ENCODE data around the gene OR13C9.
"Not testable (repeated sequence)": the region's sequence is repeated elsewhere in the genome, so short reads cannot be mapped to it uniquely, and the experiment has no call there.

OR13C9 gene, protein sequence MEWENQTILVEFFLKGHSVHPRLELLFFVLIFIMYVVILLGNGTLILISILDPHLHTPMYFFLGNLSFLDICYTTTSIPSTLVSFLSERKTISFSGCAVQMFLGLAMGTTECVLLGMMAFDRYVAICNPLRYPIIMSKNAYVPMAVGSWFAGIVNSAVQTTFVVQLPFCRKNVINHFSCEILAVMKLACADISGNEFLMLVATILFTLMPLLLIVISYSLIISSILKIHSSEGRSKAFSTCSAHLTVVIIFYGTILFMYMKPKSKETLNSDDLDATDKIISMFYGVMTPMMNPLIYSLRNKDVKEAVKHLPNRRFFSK

GRCh38 chr9:104618104-104618503 lies at the start of gene OR13C9:
OR13C9 (minus strand) TSS chr9:104618204; CDS start chr9:104618204, 0 bp downstream.
- DNase-seq, result no peak

- no peak for DNase-seq
Measured at GRCh38 chr9:104658496-104659195, 40.6 kb upstream of the OR13C9 start.

GRCh38 chr9:104635456-104635855 lies 17.5 kb upstream of the OR13C9 start:
- no peak for DNase-seq

GRCh38 chr9:104633976-104634520 lies 16.0 kb upstream of the OR13C9 start:
- no peak for DNase-seq

GRCh38 chr9:104625964-104626363 lies 8.0 kb upstream of the OR13C9 start:
- DNase-seq, result not testable (repeated sequence)

DNA sequence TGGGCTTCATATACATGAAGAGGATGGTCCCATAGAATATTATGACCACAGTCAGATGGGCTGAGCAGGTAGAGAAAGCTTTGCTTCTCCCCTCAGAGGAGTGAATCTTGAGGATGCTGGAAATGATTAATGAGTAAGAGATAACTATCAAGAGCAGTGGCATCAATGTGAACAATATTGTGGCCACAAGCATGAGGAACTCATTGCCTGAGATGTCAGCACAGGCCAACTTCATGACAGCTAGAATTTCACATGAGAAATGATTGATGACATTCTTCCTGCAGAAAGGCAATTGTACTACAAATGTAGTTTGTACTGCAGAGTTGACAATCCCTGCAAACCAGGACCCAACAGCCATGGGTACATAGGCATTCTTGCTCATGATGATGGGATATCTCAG lies 586 bp downstream of the OR13C9 start:
- DNase-seq, result no peak

DNA sequence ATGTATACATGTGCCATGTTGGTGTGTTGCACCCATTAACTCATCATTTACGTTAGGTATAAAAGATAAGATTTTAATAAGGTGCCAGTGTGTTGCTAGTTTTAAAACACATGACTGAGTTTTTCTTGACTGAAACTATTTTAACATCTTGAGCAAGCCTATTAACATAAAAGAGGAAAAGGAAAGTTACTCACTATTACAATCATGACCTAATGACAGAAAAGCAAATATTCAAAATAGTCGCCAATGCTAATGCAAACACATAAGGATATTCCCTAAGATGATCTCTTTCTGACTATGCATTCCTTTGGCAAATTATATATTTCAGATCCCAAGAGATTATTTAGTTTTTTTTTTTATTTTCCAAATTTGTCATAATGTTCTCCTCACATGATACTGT lies 6.8 kb downstream of the OR13C9 start:
- DNase-seq, result no peak

DNA sequence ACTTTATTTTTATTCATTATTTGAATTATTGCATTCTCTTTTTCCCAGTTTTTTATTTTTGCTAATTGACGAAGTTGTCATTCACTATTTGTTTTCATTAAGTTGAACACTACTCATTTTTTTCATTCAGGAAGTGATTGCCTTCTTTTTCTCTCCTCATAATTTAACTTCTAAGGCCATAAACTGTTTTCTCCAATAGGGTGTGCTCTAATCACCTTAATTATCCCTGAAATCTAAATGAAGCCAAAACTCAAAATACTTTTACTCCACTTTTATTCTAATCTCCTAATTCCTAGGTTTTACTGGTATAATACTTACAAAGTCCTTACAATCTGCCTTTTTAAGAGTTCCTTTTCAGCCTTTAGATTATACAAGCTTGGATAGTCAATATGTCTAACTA lies 9.7 kb downstream of the OR13C9 start:
- no peak for DNase-seq

- DNase-seq, result no peak
Measured at GRCh38 chr9:104606152-104606551, 11.9 kb downstream of the OR13C9 start.

DNA sequence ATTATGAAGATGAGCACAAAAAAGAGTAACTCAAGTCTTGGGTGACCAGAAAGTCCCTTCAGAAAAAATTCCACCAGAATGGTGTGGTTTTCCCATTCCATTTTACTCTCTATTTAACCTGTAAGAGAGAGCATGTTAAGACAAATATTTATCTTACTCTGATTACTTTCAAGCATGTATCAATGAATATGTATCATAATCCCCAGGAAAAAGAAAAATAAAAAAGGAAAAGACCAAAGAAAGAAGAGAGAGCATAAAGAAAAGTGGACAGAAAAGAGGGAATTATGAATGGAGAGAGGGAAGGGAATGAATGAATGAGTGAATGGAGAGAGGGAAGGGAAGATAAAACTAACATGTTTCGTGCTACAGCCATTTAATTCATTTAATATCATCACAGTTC lies 12.5 kb downstream of the OR13C9 start, which contains the start of gene OR13C2:
OR13C2 (minus strand) TSS at position 101 of the 400 bp plus-strand sequence; CDS start at position 101, 0 bp downstream.
- DNase-seq, result not testable (repeated sequence)

GRCh38 chr9:104604801-104605200 lies 13.2 kb downstream of the OR13C9 start:
- no peak for DNase-seq

GRCh38 chr9:104599313-104599712 lies 18.7 kb downstream of the OR13C9 start, which contains the start of gene OR13C5:
OR13C5 (minus strand) TSS chr9:104599413; CDS start chr9:104599413, 0 bp downstream.
- not testable (repeated sequence) for DNase-seq

DNA sequence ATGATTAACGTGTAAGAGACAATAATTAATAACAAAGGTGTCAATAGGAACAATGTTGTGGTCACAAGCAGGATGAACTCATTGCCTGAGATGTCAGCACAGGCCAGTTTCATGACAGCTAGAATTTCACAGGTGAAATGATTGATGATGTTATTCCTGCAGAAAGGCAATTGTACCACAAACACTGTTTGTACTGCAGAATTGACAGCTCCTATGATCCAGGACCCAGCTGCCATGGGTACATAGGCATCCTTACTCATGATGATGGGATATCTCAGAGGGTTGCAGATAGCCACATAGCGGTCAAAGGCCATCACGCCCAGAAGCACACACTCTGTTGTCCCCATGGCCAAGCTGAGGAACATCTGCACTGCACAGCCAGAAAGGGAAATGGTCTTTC lies 19.3 kb downstream of the OR13C9 start:
- not testable (repeated sequence) for DNase-seq

- DNase-seq, result no peak
Measured at GRCh38 chr9:104589626-104590025, 28.4 kb downstream of the OR13C9 start.

DNA sequence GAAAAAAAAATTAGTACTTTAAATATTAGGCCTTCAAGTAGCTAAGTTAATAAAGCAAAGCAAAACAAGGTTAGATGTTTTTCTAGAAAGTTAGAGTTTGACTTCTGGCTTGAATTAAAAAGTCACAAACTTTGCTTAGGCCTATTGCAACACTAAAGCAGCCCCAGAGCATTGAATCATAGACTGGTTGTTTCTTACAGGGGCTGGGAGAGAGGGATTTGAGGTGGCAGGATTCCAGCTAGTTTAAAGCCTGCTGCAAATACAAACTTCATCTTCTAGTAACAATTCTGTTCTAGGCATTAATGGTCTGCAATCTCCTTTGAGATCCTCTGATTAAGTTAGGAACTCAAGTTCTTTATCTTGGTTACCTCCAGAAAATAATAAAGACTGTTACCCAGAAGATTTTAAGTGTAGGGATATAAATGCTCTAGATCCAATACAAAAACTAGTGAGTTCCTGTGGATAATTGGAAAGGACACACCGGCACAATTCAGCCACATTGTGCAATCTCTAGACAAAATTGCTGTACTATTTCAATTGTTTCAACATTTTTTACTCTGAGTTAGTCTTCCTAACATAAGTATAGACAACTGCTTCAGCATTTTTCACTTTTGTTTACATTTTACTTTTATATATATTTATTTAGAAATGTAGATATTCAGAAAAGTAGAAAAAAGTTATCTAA lies 31.4 kb downstream of the OR13C9 start:
- no peak for DNase-seq

GRCh38 chr9:104580562-104580961 lies 37.4 kb downstream of the OR13C9 start:
- DNase-seq, result no peak

- no peak for DNase-seq
Measured at GRCh38 chr9:104577263-104577662, 40.7 kb downstream of the OR13C9 start.

DNA sequence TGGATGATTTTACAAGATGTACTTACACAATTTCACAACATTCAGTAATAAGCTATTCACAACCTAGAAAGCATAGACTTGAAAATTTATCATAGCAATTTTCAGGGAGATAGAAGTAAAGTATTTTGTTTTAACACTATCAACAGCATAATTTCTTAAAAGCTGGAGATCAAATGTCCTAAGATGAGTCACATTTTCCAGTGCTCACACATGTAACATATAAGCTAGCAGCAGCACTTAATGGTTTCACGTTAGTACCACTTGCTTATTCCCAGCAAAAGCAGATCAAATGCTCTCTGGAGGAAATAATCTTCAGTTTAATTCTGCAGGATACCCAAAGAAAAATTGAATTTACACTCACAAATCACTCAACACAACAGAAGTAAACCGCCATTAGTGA lies 42.5 kb downstream of the OR13C9 start:
- DNase-seq, result no peak

GRCh38 chr9:104572612-104573011 lies 45.4 kb downstream of the OR13C9 start:
- no peak for DNase-seq

DNA sequence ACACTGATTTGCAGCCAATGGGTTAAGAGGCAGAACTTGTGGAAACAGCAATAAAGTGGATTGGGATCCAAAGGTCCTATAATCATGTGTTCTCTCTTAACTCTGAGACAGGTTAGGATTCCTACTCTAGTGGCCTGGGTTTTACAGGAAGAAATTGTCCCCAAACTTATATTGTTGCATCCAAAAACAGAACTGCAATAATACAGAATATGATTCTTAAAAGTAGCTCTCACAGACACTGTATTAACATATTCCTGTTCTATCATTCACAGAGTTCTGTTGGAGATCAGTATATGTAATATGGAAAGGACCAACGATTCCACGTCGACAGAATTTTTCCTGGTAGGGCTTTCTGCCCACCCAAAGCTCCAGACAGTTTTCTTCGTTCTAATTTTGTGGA lies 49.1 kb downstream of the OR13C9 start, which contains the start of gene OR13C8:
OR13C8 (plus strand) TSS at position 301 of the 400 bp plus-strand sequence; CDS start at position 301, 0 bp downstream.
- no peak for DNase-seq

All from NCI-H1092 (cell line).